T-cell (primary cell): ENCODE measurements around the gene GFRAL. TPM values are rescaled to one million over a fixed set of nuclear protein-coding genes. Genes with fewer than 3 reads are reported as not detected.

Source experiments
- ATAC-seq, 4 experiments: fragments of 200-7000 bp in 3 of 4; fragments of 150-1000 bp in 1 of 4; cut with Tn5 transposase; replicated peaks in 1 of 4; 1 replicate in 3 of 4; 2 replicates in 1 of 4; pipeline ENCODE4 v1.10.0; 2021; ENCODE audit warnings: moderate library complexity in 3 of 4, mild to moderate bottlenecking in 2 of 4, moderate number of reproducible peaks in 1 of 4
- CTCF ChIA-PET, 2 donors: fragments of 300-600 bp; sonication (Branson Sonifier 250); formaldehyde crosslinking; loops; one replicate each; lab custom pipeline; 2022; ENCODE audit warnings: antibody characterized with exemption in 2 of 2; lab: Charles Lee
- POLR2A ChIA-PET, 2 donors: fragments of 300-600 bp; sonication (Branson Sonifier 250); formaldehyde crosslinking; loops; one replicate each; lab custom pipeline; 2022; ENCODE audit warnings: antibody characterized with exemption in 2 of 2; lab: Charles Lee
- DNase-seq, 35 experiments: peaks; one replicate each; pipeline versions ENCODE4 v3.0.0 to v3.0.0-alpha.2; 2013 to 2023
- H3K27ac ChIP-seq: one replicate; pipeline ENCODE4 v1.5.1; 2013; ENCODE audit warnings: low read length
- H3K27me3 ChIP-seq, 2 experiments: replicated peaks in 1 of 2; 1 replicate in 1 of 2; 2 replicates in 1 of 2; pipeline versions ENCODE4 v1.6.1 to v1.7.0; 2013; ENCODE audit warnings: low read length in 1 of 2, mixed read lengths in 1 of 2; ENCODE audit not compliant: control insufficient read depth in 2 of 2, insufficient read depth in 2 of 2; ENCODE audit errors: extremely low read depth in 1 of 2
- H3K36me3 ChIP-seq, 2 donors: 1 replicate in 1 of 2; 2 replicates in 1 of 2; pipeline versions ENCODE4 v1.6.1 to v1.7.0; 2013; ENCODE audit warnings: low read length in 1 of 2; ENCODE audit not compliant: control insufficient read depth in 2 of 2, insufficient read depth in 1 of 2; ENCODE audit errors: extremely low read depth in 1 of 2
- H3K4me1 ChIP-seq, 2 experiments: 1 replicate in 1 of 2; 2 replicates in 1 of 2; pipeline versions ENCODE4 v1.6.1 to v1.7.0; 2013; ENCODE audit warnings: low read length in 2 of 2, mixed read lengths in 1 of 2; ENCODE audit not compliant: insufficient read depth in 2 of 2, control insufficient read depth in 1 of 2; ENCODE audit errors: extremely low read depth in 1 of 2
- H3K4me3 ChIP-seq, 2 donors: 1 replicate in 1 of 2; 2 replicates in 1 of 2; pipeline versions ENCODE4 v1.5.1 to v1.7.0; 2013; ENCODE audit warnings: mild to moderate bottlenecking in 2 of 2, low read length in 1 of 2, moderate library complexity in 1 of 2; ENCODE audit not compliant: control insufficient read depth in 1 of 2; ENCODE audit errors: extremely low read depth in 1 of 2
- H3K9me3 ChIP-seq: 2 replicates; pipeline ENCODE4 v1.7.0; 2013
- H3K27ac Mint-ChIP-seq, 2 donors: one replicate each; pipeline ENCODE4 v1.8.0; 2020 to 2021; ENCODE audit warnings: mild to moderate bottlenecking in 2 of 2, mixed read lengths in 2 of 2
- H3K27me3 Mint-ChIP-seq, 2 donors: one replicate each; pipeline ENCODE4 v1.8.0; 2021 to 2022; ENCODE audit warnings: mixed read lengths in 2 of 2
- H3K36me3 Mint-ChIP-seq: one replicate; pipeline ENCODE4 v1.8.0; 2021; ENCODE audit warnings: mixed read lengths
- H3K4me1 Mint-ChIP-seq, 3 donors: one replicate each; pipeline ENCODE4 v1.8.0; 2020 to 2022; ENCODE audit warnings: mixed read lengths in 3 of 3, mild to moderate bottlenecking in 1 of 3
- H3K4me3 Mint-ChIP-seq, 3 donors: one replicate each; pipeline ENCODE4 v1.8.0; 2020 to 2022; ENCODE audit warnings: mild to moderate bottlenecking in 3 of 3, mixed read lengths in 3 of 3, moderate library complexity in 3 of 3
- H3K9me3 Mint-ChIP-seq, 3 donors: one replicate each; pipeline ENCODE4 v1.8.0; 2020 to 2022; ENCODE audit warnings: mixed read lengths in 3 of 3
- WGBS: methylation state at CpG from one replicate; pipeline ENCODE4 v1.1.5; 2013; ENCODE audit warnings: missing lambda C conversion rate; ENCODE audit not compliant: insufficient coverage; 5-methylcytosine and 5-hydroxymethylcytosine counted together
- total RNA-seq, 35 experiments: library from RNA in 6 of 35; stranded (reverse) in 6 of 35; fragments of 120-200 nt in 1 of 35; gene quantifications; one replicate each; pipeline versions ENCODE4 v1.2.1 to v1.2.4 and lab custom pipeline; 2013 to 2026

The GFRAL gene
- total RNA-seq, 5 donors from 2014 or later (not counting 1 experiment from before 2014, with no cell fraction given): not detected

DNA sequence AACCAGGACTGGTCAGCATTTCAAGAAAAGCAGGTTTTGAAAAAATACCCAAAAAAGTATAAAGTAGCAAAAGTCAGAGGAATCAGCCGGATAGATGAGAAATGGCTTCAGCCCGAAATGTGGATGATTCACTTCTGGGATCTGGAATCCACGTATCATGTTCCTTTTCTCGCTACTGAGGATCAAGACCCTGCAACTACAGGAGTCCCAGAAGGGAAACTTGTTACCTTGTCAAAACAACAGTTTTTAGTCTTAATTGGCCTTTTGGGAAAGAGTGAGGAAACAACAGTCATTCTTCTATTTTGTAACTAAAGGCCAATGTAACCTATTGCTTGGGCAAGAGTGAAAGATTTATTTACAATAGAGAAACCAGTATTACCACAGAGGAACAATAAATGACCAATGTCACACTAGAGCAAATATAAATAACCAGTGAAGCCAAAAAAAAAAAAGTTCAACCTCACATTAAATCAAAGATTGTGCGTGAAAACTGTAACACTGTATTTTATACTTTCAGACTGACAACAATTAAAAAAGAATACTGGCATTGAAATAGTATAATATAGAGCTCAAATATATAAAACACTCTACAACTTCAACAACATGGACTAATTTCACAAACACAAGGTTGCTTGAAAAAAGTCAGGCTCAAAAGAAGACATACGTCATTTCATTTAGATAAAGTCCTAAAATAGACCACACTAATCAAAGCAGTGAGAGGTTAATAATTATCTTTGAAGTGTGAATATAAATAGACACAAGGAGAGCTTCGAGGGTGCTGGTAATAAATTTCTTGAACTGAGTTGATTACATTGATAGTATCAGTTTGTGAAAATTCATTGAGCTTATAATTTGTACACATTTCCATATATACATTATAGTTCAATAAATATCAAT is 116.2 kb downstream of the GFRAL start:
- ChIA-PET CTCF (no interaction called here), POLR2A (no interaction called here)
- Histone ChIP-seq H3K4me1 (no peaks in the 10 kb centered on the region), H3K9me3 (no peaks in the 10 kb centered on the region), H3K4me3 (no peak overlapping the region), H3K27me3 (no peaks in the 10 kb centered on the region), H3K36me3 (no peaks in the 10 kb centered on the region), H3K27ac (no peak overlapping the region)
- H3K4me1 Mint-ChIP-seq: no peaks in the 10 kb centered on the region
- H3K36me3 Mint-ChIP-seq: no peaks in the 10 kb centered on the region
- no peak overlapping the region for H3K27ac Mint-ChIP-seq
- no peak for ATAC-seq
- peaks cover 0 to 2% (median 0%) of the 10 kb centered on the region in 3 donors for H3K9me3 Mint-ChIP-seq
- H3K4me3 Mint-ChIP-seq: no peak overlapping the region
- 95% methylated on average over 4 of the region's 7 CpGs for WGBS
- no peak for DNase-seq
- H3K27me3 Mint-ChIP-seq: no peaks in the 10 kb centered on the region

DNA sequence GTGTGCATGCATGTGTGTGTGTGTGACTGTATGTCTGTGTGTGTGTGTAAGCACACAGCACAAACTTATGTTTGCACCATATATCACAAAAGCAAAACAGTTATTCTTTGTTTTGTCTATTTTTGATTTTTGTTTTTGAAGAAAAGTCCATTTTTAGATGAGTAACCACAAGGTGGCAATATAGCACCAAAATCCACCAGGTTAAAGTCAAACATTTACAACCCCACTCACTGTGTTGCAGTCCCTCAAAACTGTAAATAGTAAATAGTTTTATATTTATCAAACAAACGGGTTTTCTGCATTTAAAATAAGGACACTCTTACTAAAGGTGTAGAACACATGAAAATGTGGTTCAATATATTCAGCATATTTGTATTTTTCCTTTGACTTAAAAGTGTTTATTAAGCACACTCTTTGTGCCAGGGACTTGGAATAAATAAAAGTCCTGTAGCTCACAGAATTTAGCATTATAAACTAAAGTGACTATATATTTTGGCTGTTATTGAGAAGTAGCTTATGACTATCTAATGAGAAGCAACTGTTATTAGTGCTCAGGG is 118.5 kb downstream of the GFRAL start:
- Mint-ChIP-seq H3K36me3 (no peaks in the 10 kb centered on the region), H3K4me3 (no peak overlapping the region), H3K27me3 (no peaks in the 10 kb centered on the region), H3K27ac (no peak overlapping the region), H3K9me3 (peaks cover 0 to 4% (median 4%) of the 10 kb centered on the region in 3 donors), H3K4me1 (no peaks in the 10 kb centered on the region)
- no peaks in the 10 kb centered on the region for H3K9me3 ChIP-seq
- no peak overlapping the region for H3K4me3 ChIP-seq
- H3K27me3 ChIP-seq: no peaks in the 10 kb centered on the region
- CTCF ChIA-PET: no interaction called here
- no peak overlapping the region for H3K27ac ChIP-seq
- POLR2A ChIA-PET: no interaction called here
- DNase-seq (no peak), ATAC-seq (no peak)
- H3K36me3 ChIP-seq: no peaks in the 10 kb centered on the region
- no peaks in the 10 kb centered on the region for H3K4me1 ChIP-seq
- no CpG with 5 or more reads among the region's 1 CpG for WGBS

DNA sequence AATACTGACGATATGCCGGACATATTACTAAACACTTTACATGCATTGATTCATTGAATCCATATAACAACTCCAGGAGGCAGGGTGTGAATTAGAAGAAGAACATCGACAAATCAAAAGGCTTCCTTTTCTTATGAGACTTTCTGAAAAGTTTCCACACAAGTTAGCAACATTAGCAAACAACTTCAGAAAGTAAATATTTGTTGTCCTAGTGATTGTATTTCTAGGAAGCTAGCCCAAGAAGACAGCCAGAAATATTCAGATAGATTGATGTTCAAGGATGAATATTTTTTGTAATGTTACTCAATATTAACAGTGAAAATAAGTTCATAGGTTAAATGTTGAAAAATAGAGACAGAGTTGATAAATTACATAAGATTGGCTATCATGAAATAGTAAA is 120.6 kb downstream of the GFRAL start:
- Mint-ChIP-seq H3K4me1 (no peaks in the 10 kb centered on the region), H3K36me3 (no peaks in the 10 kb centered on the region), H3K27me3 (no peaks in the 10 kb centered on the region), H3K27ac (no peak overlapping the region), H3K9me3 (peaks cover 4 to 7% (median 7%) of the 10 kb centered on the region in 3 donors), H3K4me3 (no peak overlapping the region)
- Histone ChIP-seq H3K36me3 (no peaks in the 10 kb centered on the region), H3K4me3 (no peak overlapping the region), H3K4me1 (no peaks in the 10 kb centered on the region), H3K9me3 (no peaks in the 10 kb centered on the region), H3K27ac (no peak overlapping the region), H3K27me3 (no peaks in the 10 kb centered on the region)
- no CpG with 5 or more reads among the region's 3 CpGs for WGBS
- ATAC-seq (no peak), DNase-seq (no peak)
- ChIA-PET CTCF (no interaction called here), POLR2A (no interaction called here)

DNA sequence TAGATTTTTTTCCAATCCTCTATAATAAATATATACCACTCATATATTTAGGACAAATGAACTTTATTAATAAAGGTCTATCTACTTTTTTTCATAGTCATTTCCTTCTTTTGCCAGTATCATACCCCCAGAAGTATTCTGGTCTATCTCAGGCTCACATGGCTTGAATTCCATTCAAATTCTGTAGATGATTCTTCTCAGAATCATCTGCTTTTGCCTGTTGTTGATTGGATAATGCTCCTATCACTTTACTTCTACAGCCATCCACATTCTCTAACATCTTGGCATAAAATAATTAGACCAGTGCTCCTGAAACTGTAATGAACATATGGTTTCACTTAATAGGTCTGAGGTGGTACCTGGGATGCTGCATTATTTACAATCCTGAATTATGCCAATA is 121.2 kb downstream of the GFRAL start:
- Mint-ChIP-seq H3K27me3 (no peaks in the 10 kb centered on the region), H3K36me3 (no peaks in the 10 kb centered on the region), H3K9me3 (peaks cover 4 to 7% (median 7%) of the 10 kb centered on the region in 3 donors), H3K27ac (no peak overlapping the region), H3K4me1 (no peaks in the 10 kb centered on the region), H3K4me3 (no peak overlapping the region)
- no peak for DNase-seq
- no peak overlapping the region for H3K4me3 ChIP-seq
- H3K27me3 ChIP-seq: no peaks in the 10 kb centered on the region
- CTCF ChIA-PET: no interaction called here
- H3K36me3 ChIP-seq: no peaks in the 10 kb centered on the region
- no peak for ATAC-seq
- H3K4me1 ChIP-seq: no peaks in the 10 kb centered on the region
- POLR2A ChIA-PET: no interaction called here
- H3K27ac ChIP-seq: no peak overlapping the region
- no peaks in the 10 kb centered on the region for H3K9me3 ChIP-seq

DNA sequence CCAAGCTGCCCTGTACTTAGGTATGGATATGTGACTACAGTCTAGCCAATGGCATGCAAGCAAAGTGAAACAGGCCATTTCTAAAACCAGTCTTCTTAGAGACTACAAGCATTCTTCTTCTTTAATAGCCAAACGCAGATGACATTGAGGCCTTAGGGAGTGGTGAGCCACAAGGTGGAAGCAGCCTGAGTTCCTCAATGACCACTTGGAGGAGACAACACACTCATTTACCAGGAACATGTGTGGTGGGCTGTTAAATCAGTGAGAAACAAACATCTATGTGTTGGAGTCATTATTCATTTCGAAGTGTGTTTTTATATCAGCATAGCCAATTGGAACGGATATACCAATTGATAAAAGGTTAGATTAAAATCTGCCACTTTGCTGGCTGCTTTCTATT is 122.0 kb downstream of the GFRAL start:
- no peaks in the 10 kb centered on the region for H3K27me3 Mint-ChIP-seq
- peaks cover 4 to 7% (median 7%) of the 10 kb centered on the region in 3 donors for H3K9me3 Mint-ChIP-seq
- H3K27ac ChIP-seq: no peak overlapping the region
- no CpG with 5 or more reads among the region's 3 CpGs for WGBS
- no peaks in the 10 kb centered on the region for H3K9me3 ChIP-seq
- H3K27me3 ChIP-seq: no peaks in the 10 kb centered on the region
- ChIA-PET CTCF (no interaction called here), POLR2A (no interaction called here)
- H3K4me1 Mint-ChIP-seq: no peaks in the 10 kb centered on the region
- no peak overlapping the region for H3K27ac Mint-ChIP-seq
- no peaks in the 10 kb centered on the region for H3K36me3 Mint-ChIP-seq
- no peaks in the 10 kb centered on the region for H3K4me1 ChIP-seq
- no peak overlapping the region for H3K4me3 ChIP-seq
- H3K36me3 ChIP-seq: no peaks in the 10 kb centered on the region
- ATAC-seq (no peak), DNase-seq (no peak)
- no peak overlapping the region for H3K4me3 Mint-ChIP-seq

DNA sequence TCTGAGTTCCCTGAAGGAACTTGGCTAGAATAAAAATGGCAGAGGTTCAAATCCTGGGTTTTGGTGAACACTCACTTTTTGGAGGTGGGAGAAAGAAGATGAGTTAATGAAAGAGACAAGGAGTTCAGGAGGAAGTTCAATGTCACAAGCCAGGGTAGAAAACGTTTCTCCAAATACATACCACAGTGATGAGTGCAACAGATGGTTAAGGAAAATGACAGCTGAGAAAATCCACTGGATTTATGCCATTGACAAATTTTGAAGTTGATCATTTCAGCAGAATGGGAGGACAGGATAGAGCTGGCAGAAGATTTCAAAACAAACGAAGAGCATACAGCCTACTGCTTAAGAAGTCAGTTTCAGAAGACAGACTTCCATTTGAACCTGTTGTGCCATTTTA is 122.7 kb downstream of the GFRAL start:
- H3K4me1 ChIP-seq: no peaks in the 10 kb centered on the region
- H3K4me3 Mint-ChIP-seq: no peak overlapping the region
- H3K36me3 ChIP-seq: no peaks in the 10 kb centered on the region
- H3K27me3 ChIP-seq: no peaks in the 10 kb centered on the region
- no peak overlapping the region for H3K4me3 ChIP-seq
- CTCF ChIA-PET: no interaction called here
- DNase-seq (no peak), ATAC-seq (no peak)
- peaks cover 4 to 7% (median 7%) of the 10 kb centered on the region in 3 donors for H3K9me3 Mint-ChIP-seq
- WGBS: no CpG with 5 or more reads among the region's 2 CpGs
- no peaks in the 10 kb centered on the region for H3K36me3 Mint-ChIP-seq
- H3K9me3 ChIP-seq: no peaks in the 10 kb centered on the region
- H3K4me1 Mint-ChIP-seq: no peaks in the 10 kb centered on the region
- H3K27ac ChIP-seq: no peak overlapping the region
- no peak overlapping the region for H3K27ac Mint-ChIP-seq
- POLR2A ChIA-PET: no interaction called here
- H3K27me3 Mint-ChIP-seq: no peaks in the 10 kb centered on the region
